ACC112 (cell line): ENCODE data around the gene OLAH.
A peak's percentile ranks its signal among the peaks of the same experiment; 100 is the strongest.

Source experiments
- H2AFZ ChIP-seq: fragments of 200-600 bp; sonication (generic); one replicate; pipeline ENCODE4 v1.6.0; 2017; ENCODE audit warnings: antibody characterized with exemption, low read length; ENCODE audit not compliant: unreplicated experiment
- H3K27ac ChIP-seq: fragments of 200-600 bp; sonication (generic); 2 replicates; pipeline ENCODE4 v1.5.1; 2014; ENCODE audit warnings: low read depth, mild to moderate bottlenecking, antibody characterized with exemption, low read length, moderate library complexity
- H3K27me3 ChIP-seq: fragments of 200-600 bp; sonication (generic); 2 replicates; pipeline ENCODE4 v1.6.1; 2014; ENCODE audit warnings: mild to moderate bottlenecking, antibody characterized with exemption, low read length, moderate library complexity, mixed read lengths; ENCODE audit not compliant: insufficient read depth
- H3K36me3 ChIP-seq: fragments of 200-600 bp; sonication (generic); 2 replicates; pipeline ENCODE4 v1.6.1; 2016; ENCODE audit warnings: mild to moderate bottlenecking, antibody characterized with exemption, low read length, moderate library complexity, mixed read lengths; ENCODE audit not compliant: insufficient read depth
- H3K4me1 ChIP-seq: fragments of 200-600 bp; sonication (generic); one replicate; pipeline ENCODE4 v1.6.1; 2016; ENCODE audit warnings: low read length, mixed read lengths; ENCODE audit not compliant: insufficient read depth, unreplicated experiment, control insufficient read depth
- H3K4me3 ChIP-seq: fragments of 200-600 bp; sonication (generic); 2 replicates; pipeline ENCODE4 v1.5.1; 2014; ENCODE audit warnings: mild to moderate bottlenecking, low read depth, low read length
- H3K79me2 ChIP-seq: fragments of 200-600 bp; sonication (generic); one replicate; pipeline ENCODE4 v1.6.0; 2016; ENCODE audit warnings: low read length; ENCODE audit not compliant: control insufficient read depth, unreplicated experiment, insufficient read depth

OLAH gene

GRCh38 chr10:15037691-15038090 is 6.1 kb upstream of the OLAH start:
- Histone ChIP-seq H3K27ac (no peak overlapping the region), H3K36me3 (no peaks in the 10 kb centered on the region), H3K4me1 (peaks cover 11% of the 10 kb centered on the region), H3K4me3 (no peak overlapping the region), H3K79me2 (no peaks in the 10 kb centered on the region), H2AFZ (no peak overlapping the region), H3K27me3 (no peaks in the 10 kb centered on the region)

- H2AFZ ChIP-seq, result no peak overlapping the region
- peaks cover 11% of the 10 kb centered on the region for H3K4me1 ChIP-seq
- no peaks in the 10 kb centered on the region for H3K79me2 ChIP-seq
- no peaks in the 10 kb centered on the region for H3K36me3 ChIP-seq
- no peak overlapping the region for H3K27ac ChIP-seq
- H3K4me3 ChIP-seq, result no peak overlapping the region
- H3K27me3 ChIP-seq, result no peaks in the 10 kb centered on the region
Measured at GRCh38 chr10:15038416-15038815, 5.3 kb upstream of the OLAH start.

- no peak overlapping the region for H3K27ac ChIP-seq
- no peak overlapping the region for H2AFZ ChIP-seq
- H3K4me3 ChIP-seq, result no peak overlapping the region
- H3K36me3 ChIP-seq, result no peaks in the 10 kb centered on the region
- H3K4me1 ChIP-seq, result peaks cover 10% of the 10 kb centered on the region
- no peaks in the 10 kb centered on the region for H3K79me2 ChIP-seq
- no peaks in the 10 kb centered on the region for H3K27me3 ChIP-seq
Measured at GRCh38 chr10:15045380-15045779, 1.6 kb downstream of the OLAH start.

- Histone ChIP-seq H3K4me1 (peaks cover 10% of the 10 kb centered on the region), H3K27ac (peak overlapping the region; percentile 18), H3K36me3 (no peaks in the 10 kb centered on the region), H2AFZ (no peak overlapping the region), H3K27me3 (no peaks in the 10 kb centered on the region), H3K79me2 (no peaks in the 10 kb centered on the region), H3K4me3 (no peak overlapping the region)
Measured at GRCh38 chr10:15046626-15047025, 2.9 kb downstream of the OLAH start.

GRCh38 chr10:15049533-15049932 is 5.8 kb downstream of the OLAH start:
- Histone ChIP-seq H3K79me2 (no peaks in the 10 kb centered on the region), H3K4me1 (peaks cover 10% of the 10 kb centered on the region), H3K36me3 (no peaks in the 10 kb centered on the region), H2AFZ (no peak overlapping the region), H3K27ac (no peak overlapping the region), H3K4me3 (no peak overlapping the region), H3K27me3 (no peaks in the 10 kb centered on the region)

GRCh38 chr10:15052121-15052520 is 8.4 kb downstream of the OLAH start:
- H3K27ac ChIP-seq, result no peak overlapping the region
- H3K4me1 ChIP-seq, result peaks cover 1% of the 10 kb centered on the region
- no peak overlapping the region for H3K4me3 ChIP-seq
- H3K36me3 ChIP-seq, result no peaks in the 10 kb centered on the region
- no peak overlapping the region for H2AFZ ChIP-seq
- H3K79me2 ChIP-seq, result no peaks in the 10 kb centered on the region
- no peaks in the 10 kb centered on the region for H3K27me3 ChIP-seq

GRCh38 chr10:15053061-15053460 is 9.3 kb downstream of the OLAH start:
- H3K27ac ChIP-seq, result no peak overlapping the region

GRCh38 chr10:15058689-15059088 is 14.9 kb downstream of the OLAH start:
- Histone ChIP-seq H3K36me3 (no peaks in the 10 kb centered on the region), H3K79me2 (no peaks in the 10 kb centered on the region), H3K27ac (no peak overlapping the region), H3K27me3 (no peaks in the 10 kb centered on the region), H3K4me1 (no peaks in the 10 kb centered on the region), H2AFZ (no peak overlapping the region), H3K4me3 (no peak overlapping the region)

More at GRCh38 chr10:15053061-15053460, 9.3 kb downstream of the OLAH start:
- H3K79me2 ChIP-seq, result no peaks in the 10 kb centered on the region
- no peaks in the 10 kb centered on the region for H3K36me3 ChIP-seq
- no peaks in the 10 kb centered on the region for H3K27me3 ChIP-seq
- no peak overlapping the region for H2AFZ ChIP-seq
- no peak overlapping the region for H3K4me3 ChIP-seq
- no peaks in the 10 kb centered on the region for H3K4me1 ChIP-seq

GRCh38 chr10:15059914-15060313 is 16.2 kb downstream of the OLAH start:
- H3K4me1 ChIP-seq, result no peaks in the 10 kb centered on the region
- H2AFZ ChIP-seq, result no peak overlapping the region
- H3K27me3 ChIP-seq, result no peaks in the 10 kb centered on the region
- no peaks in the 10 kb centered on the region for H3K79me2 ChIP-seq
- H3K36me3 ChIP-seq, result no peaks in the 10 kb centered on the region
- no peak overlapping the region for H3K27ac ChIP-seq
- no peak overlapping the region for H3K4me3 ChIP-seq

GRCh38 chr10:15060638-15061037 is 16.9 kb downstream of the OLAH start:
- Histone ChIP-seq H2AFZ (no peak overlapping the region), H3K79me2 (no peaks in the 10 kb centered on the region), H3K27ac (no peak overlapping the region), H3K4me3 (no peak overlapping the region), H3K36me3 (no peaks in the 10 kb centered on the region), H3K27me3 (no peaks in the 10 kb centered on the region), H3K4me1 (no peaks in the 10 kb centered on the region)

- H3K4me1 ChIP-seq, result no peaks in the 10 kb centered on the region
- no peak overlapping the region for H3K27ac ChIP-seq
- H3K4me3 ChIP-seq, result no peak overlapping the region
- H3K79me2 ChIP-seq, result no peaks in the 10 kb centered on the region
- H3K36me3 ChIP-seq, result no peaks in the 10 kb centered on the region
- H2AFZ ChIP-seq, result no peak overlapping the region
- H3K27me3 ChIP-seq, result no peaks in the 10 kb centered on the region
Measured at GRCh38 chr10:15067154-15067553, 23.4 kb downstream of the OLAH start.
